SHP77 (cell line): ENCODE data around the gene DDX31.
A peak's percentile ranks its signal among the peaks of the same experiment; 100 is the strongest.
"Not testable (repeated sequence)": the region's sequence is repeated elsewhere in the genome, so short reads cannot be mapped to it uniquely, and the experiment has no call there.

Experiments used
- DNase-seq, 2 experiments: peaks; one replicate each; lab custom pipeline; 2025; lab: John Stamatoyannopoulos, UW

Gene DDX31

GRCh38 chr9:132578367-132578932, 91.3 kb downstream of the DDX31 start:
- DNase-seq = no peak

- DNase-seq = no peak
Observed at GRCh38 chr9:132577119-132577518, 92.7 kb downstream of the DDX31 start.

DNA sequence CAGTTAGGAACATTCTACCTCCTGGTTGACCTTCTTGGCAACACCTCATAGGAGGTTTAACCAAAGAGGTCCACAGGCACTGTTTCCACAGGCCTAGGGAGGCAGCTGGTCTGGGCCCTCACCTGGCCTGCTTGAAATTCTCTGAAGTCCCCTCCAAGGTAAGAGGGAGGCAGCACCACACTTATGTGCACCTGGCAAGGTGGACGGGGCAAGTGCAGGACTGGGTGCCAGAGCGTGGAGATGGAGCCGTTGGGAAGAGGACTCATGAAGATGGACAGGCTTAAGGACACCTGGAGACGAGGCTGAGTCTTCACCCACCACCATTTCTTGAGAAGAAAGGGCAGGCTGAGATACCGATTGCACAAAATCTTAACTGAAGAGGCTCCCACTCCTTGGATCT, 94.0 kb downstream of the DDX31 start:
- DNase-seq = no peak

GRCh38 chr9:132575005-132575609, 94.7 kb downstream of the DDX31 start:
- DNase-seq = peak; percentile 53 to 79

GRCh38 chr9:132572921-132573320, 96.9 kb downstream of the DDX31 start:
- no peak for DNase-seq

DNA sequence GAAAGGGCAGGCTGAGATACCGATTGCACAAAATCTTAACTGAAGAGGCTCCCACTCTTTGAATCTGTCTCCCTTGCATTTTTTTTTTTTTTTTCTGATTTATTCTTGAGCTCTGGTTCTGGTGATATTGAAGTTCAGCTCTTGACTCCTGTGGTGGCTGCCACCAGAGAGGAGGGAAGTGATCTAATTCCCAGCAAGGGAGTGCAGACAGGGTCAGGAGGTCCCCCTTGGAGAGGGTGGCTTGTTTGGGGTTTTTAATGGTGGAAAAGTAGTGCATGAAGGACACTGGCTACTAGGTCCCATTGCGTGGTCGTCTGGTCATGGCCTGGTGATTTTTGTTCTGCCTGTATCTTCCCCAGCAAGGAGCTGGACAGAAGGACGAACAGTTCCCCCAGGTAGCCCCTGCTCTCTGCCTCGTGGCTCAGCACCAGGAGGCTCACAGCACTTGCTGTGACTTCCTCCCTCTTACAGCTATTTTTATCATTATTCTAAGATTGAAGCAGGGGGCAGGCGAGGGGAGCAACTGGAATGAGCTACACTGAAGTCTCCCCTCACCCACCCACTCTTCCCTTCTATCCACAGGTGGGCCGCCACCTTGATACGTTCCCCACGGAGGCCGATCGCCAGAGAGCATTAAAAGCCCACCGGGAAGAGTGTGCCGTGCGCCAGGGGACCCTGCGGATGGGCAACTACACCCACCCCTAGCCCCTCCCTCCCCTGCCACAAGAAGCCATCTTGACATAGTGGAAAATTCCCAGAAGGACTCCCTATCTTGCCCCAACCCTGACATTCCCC, 97.8 kb downstream of the DDX31 start:
- DNase-seq = no peak

- DNase-seq = not testable (repeated sequence)
Observed at GRCh38 chr9:132568787-132569186, 101.0 kb downstream of the DDX31 start.

DNA sequence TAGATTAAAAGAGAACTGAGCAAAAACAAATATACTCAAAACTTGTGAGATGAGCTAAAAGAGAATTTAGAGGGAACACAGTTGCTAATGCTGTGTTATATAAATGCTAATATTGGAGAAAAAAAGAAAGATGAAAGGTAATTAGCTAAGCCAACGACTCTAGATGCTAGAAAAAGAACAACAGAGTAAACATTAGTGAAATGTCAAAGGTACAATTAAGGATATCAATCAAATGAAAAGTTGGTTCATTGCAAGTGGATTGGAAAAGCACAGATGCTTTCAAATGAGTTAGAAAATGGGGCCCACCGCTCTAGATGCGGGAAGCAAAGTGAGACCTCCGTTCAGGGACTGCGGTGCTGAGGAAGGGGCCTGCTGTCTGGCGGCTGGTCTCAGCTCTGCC, 105.3 kb downstream of the DDX31 start:
- DNase-seq = no peak

GRCh38 chr9:132562306-132562573, 107.5 kb downstream of the DDX31 start:
- DNase-seq = no peak

DNA sequence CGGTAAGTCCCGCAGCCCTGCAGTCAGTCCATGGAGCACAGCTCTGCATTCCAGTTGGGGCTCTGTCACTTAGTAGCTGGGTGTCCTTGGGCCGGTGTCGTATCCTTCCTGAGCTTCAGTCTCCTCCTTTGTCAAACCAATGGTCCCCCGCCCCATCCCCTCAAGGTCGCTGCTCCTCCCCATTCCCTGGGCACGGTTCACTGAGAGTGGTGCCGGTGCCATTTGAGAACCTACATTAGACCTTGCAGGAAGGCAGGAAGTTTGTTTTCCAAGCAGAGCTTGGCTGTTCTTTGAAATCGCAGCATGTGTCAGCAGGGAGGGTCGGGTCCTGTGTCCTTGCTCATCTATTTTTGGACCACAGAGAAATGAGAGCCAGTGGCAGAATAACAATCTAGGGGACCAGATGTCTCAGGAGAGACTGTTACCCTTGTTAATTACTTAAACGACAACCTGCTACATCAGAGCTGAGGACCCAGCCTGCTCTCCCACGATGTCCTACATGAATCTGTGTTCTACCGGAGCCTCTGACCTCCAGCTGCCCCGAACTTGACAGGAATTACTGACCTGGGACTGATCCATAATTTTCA, 109.1 kb downstream of the DDX31 start:
- no peak for DNase-seq

GRCh38 chr9:132559711-132560110, 110.1 kb downstream of the DDX31 start:
- no peak for DNase-seq

DNA sequence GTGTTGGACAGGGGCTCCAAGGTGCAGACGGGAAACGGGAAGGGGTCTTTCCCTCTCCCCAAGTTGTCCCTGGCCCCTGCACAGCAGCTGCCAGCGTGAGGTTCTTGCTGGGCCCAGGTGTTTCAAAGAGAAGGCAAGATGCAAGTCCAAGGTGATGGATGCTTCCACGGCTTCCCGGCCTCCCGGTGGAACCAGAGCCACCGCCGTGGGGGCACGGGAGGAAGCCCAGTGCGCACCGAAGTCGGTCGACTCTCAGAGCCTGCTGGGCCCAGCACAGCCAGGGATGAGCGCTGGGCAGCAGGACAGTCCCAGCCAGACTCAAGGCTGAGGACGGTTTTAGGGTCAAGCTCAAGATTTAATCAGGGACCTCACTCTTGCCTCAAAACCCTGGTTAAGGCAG, 112.6 kb downstream of the DDX31 start:
- no peak for DNase-seq

DNA sequence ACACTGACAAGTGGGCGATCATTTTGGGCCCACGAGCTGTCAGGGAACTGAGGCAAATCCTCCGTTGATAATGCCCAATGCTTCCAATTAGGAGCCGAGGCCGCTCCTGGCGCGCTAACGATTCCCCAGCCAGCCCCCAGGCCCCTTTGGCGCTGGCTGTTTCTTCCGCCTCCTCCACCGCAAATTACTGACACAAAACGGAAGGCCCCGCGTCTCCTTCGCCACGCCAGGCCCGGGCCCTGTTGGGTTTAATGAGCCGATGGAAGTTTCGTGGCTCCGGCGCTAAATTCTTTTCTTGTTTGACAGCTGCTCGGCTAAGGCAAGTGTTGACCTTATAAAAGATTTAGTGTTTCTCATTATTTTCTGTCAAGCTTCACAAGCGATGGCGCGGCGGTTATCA, 113.1 kb downstream of the DDX31 start:
- no peak for DNase-seq

DNA sequence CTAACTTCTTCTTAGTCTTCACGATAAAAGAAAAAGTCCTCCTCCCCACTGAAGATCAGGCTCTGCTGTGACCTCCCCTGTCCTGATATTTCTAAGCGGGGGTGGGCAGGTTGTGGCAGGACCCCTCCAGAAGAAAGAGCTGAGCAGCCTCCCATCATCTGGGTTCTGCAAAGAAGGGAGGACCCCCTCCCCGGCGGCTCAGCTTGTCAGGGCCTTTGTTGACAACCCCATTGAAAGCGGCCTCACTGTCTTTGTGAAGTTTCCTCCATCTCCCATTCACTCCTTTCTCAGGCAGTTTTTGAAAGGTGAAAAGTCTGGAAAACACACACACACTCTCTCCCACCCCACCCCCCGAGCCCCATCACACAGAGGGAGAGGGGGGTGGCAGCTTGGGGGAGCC, 113.5 kb downstream of the DDX31 start:
- DNase-seq = no peak

- DNase-seq = no peak
Observed at GRCh38 chr9:132555528-132555927, 114.3 kb downstream of the DDX31 start.

- DNase-seq = no peak
Observed at GRCh38 chr9:132554755-132555154, 115.0 kb downstream of the DDX31 start.

GRCh38 chr9:132552041-132552440, 117.7 kb downstream of the DDX31 start:
- DNase-seq = no peak

GRCh38 chr9:132551556-132551955, 118.2 kb downstream of the DDX31 start:
- no peak for DNase-seq

DNA sequence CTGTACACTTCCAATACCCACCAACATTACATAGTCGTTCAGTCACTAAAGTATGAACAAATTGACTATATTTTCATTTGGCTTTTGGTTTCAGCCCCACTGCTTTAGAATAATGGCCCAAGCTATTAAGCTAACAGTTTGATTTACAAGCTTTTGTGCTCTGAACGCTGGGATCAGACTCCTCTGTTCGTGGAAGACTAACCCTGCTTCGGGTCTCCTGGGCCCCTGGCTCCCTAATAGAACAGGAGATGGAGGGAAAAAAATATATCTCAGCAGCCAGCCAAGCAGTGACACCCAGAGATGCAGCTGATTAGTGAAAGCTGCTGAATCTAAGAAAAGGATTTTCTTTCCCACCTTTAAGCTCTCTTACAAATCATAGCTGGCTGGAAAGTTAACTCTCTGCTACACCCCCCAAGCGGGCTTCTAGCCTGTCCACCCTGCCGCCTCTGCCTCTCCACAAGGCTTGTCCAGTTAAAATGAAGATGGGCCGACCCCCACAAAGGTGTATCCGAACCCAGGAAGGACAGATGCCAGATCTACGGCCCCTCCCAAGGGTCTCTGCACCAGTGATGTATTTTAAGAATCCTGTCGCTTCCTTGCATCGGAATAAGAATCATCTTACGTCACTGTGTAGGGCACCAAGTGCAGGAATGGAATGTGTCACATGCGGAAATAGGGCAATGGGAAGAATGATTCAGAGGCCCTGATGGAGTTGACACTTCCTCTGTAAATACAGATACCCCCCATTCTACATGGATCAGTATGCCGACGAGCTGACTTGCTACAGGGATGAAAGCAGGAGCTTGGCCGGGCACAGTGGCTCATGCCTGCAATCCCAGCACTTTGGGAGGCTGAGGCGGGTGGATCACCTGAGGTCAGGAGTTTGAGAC, 120.8 kb downstream of the DDX31 start:
- no peak for DNase-seq

DNA sequence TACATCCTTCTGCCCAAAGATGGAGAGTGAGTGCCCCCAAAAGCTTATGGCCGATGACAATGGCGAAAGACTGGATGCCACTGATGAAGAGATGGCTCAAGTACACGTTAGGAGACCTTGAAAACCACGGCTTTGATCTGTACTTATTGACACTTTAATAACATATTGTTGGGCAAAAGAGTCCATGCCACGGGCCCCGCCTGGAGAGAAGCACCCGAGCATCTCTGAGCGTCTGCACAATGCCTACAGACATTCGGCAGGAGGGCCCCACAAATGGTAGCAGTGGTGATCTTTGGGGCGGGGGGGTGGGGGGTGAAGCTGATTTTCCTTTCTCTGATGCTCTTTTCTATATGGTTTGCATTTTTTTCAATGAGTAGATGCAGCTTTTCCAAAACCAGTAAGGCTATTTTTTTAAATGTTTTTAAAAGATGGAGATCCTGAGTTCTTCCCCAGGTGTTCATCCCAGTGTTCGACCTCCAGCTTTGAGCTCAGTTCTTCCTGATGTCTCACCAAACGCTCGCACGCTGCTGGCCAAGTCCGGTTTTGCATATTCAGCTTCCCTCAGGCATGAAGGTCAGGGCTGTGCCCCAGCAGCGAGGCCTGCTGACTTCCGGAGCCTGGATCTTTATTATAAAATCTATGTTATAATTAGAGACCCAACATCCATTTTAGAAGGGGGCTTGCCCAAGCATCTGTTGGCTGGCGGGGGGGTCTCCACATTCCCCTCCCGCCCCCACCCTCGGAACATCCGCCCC, 121.6 kb downstream of the DDX31 start:
- DNase-seq = no peak

DNA sequence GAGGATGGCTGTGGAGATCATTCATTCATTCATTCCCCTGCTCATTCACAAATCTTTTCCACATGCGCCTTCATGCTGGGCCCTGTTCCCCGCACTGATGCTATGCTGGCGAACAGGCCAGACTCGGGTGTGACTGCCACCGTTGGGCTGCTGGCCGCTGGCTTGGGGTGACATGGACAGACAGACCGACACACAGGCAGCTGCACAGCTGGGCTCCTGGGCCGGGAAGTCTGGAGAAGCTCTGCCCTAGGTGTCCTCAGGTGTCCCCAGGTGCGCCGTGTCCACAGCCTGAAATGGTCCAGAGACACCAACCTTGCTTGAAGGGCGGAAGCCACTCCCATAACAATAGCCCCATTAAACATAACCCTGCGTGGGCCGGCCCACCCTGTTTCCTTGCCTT, 122.3 kb downstream of the DDX31 start:
- no peak for DNase-seq

DNA sequence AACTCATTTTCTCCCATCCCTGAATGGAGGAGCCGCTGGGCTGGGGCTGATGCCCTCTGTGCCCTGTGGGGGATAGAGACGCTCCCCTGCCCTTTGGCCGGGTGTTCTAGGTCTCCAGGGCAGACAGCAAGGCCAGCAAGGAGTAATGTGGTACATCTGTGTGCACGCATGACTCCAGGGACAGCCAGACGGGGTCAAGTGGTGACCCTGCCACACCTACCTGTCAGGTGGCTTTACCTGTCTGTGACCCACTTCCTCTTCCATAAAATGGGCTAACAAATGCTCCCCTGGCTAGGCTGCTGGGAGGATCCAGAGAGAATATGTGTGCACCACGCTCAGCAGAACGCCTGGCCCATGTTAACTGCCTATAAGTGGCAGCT, 122.7 kb downstream of the DDX31 start:
- DNase-seq = no peak
